Hepatic stellate cell (primary cell): Measurements from ENCODE around the gene CCL16.

ENCODE experiments used
- DNase-seq: peaks from one replicate; pipeline ENCODE4 v3.0.0; 2011; ENCODE audit warnings: low spot score

The CCL16 gene

DNA sequence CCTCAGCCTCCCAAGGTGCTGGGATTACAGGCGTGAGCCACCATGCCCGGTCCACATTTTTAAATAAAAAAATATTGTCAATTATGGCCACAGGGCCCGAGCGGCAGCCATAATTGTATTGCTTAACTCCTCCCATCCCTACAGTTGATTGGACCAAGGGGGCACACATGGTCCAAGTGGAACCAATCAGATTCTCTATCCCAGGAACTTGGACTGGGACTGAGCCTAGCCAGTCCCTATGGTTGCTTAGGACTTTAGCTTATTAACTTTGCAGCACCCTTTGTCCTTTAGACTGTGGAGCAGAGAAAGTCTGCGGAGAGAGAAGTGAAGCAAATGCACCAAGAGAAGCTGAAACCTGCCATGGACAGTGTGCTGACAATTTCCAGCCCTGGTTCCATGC is 45.2 kb downstream of the CCL16 start:
- DNase-seq = no peak

GRCh38 chr17:35934760-35935159 is 46.5 kb downstream of the CCL16 start:
- DNase-seq = no peak

GRCh38 chr17:35932586-35932985 is 48.7 kb downstream of the CCL16 start:
- DNase-seq = no peak

GRCh38 chr17:35931794-35932425 is 49.4 kb downstream of the CCL16 start:
- DNase-seq = peak; percentile 19

DNA sequence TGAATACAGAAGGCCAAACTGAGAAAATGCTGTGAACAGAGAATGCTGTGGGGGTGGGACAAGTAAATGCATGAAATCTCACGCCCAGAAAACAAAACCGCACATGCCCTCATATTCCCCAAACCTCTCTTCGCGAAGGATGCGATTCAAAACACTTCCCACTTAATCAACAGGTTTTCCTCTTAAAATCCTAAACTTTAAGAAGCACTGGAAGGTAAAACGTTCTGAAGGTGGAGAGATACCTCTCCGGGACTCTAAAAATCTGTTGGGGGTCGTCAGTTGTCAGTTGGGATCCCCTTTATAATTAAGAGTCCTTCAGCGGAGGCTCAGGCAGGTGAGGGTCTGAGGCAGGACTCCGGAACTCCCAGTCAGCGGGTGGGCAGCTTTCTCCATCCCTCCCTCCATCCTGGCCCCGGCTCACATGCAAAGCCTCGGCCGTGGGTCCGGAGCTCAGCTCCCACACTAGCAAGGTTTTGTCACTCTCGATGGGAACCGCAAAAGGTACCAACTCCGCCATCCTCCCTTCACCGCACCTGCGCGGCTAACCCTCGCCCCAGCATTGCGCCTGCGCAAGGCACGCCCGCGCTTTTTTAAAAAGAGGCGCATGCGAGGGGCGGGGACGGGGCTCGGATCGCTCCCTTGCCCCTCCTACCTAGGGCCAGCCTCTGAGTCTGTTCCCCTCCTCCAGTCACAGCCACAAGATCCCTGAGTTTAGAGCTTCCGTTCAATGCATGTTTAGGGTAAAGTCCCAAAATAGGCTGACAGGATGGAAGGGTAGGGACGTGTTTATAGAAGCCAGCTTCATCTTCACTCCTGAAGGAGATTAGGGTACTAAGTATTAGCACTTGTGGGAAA is 50.9 kb downstream of the CCL16 start, which contains the start of gene RDM1:
Gene RDM1 (minus strand): TSS at position 563 of the 855 bp plus-strand sequence. CDS start 46 bp downstream, at position 517.
- DNase-seq = peak; percentile 85

- no peak for DNase-seq
Measured at GRCh38 chr17:35927714-35928113, 53.6 kb downstream of the CCL16 start.
